Measurements from ENCODE around the gene AMN1.
A peak's percentile ranks its signal among the peaks of the same experiment; 100 is the strongest.
"Not testable (repeated sequence)": the region's sequence is repeated elsewhere in the genome, so short reads cannot be mapped to it uniquely, and the experiment has no call there.

The AMN1 gene

GRCh38 chr12:31672521-31672920 is 56.3 kb downstream of the AMN1 start:
- no peak for DNase-seq

- not testable (repeated sequence) for DNase-seq
Observed at GRCh38 chr12:31669582-31669981, 59.2 kb downstream of the AMN1 start.

DNA sequence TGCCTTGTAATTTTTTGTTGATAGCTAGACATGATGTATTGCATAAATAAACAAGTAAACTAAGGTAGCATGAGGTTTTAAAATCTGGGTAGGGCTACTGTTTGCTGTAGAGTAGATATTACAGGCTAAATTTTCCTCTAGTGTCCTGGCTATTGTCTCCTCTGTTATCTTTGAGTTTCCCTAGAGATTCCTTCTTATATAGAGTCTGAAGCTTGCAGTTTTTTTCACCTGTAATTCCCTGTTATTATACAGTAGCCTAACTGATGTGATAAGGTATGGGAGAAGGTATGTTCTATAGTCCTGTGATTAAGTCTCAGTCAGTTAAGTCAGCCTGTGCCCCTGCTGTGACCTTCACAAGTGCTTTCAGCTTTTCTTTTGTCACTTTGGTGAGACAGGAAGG is 59.8 kb downstream of the AMN1 start:
- DNase-seq, result no peak

DNA sequence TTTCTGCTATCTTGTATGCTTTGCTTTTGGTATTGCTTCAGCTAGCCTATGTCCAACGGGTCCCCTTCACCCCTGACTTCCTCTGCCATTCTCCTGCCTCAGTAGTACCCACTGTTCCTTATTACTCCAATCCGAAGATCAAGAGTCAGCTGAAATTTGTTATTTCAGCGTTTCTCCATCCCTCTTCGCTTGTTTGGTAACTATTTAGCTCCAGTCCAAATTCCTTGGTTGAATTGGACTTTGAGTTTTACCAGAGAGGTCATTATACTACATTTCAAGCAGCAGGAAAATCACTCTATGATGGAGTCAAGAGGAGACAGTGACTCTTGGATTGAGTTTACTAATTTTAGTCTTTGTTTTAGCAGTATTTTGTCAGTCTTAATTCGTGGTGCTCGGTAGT is 64.8 kb downstream of the AMN1 start:
- DNase-seq, result no peak

DNA sequence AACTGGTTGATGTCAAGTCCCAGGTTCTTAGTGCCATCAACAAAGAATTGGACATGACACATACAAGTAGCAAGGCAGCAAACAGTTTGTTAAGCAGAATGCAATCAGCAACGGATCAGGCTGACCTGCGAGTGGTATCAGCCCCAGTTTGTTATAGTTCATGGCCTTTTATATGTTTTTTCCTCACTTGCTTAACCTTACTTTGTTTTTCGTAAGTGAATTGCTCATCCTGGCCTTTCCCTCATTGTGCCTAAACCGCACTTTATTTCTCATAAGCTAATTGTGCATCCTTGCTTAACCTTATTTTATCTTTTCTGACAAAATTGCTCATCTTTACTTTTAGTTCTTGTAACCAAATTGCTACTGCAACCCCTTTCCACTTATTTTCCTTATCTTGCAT is 65.2 kb downstream of the AMN1 start:
- DNase-seq, result no peak

- DNase-seq, result no peak
Observed at GRCh38 chr12:31662176-31662849, 66.5 kb downstream of the AMN1 start.

GRCh38 chr12:31659087-31659942 is 69.5 kb downstream of the AMN1 start, which contains the start of gene ETFBKMT:
Gene ETFBKMT, plus strand, starts transcription at chr12:31659688. Its CDS starts 2,266 bp downstream, at chr12:31661954.
- peak; percentile 81 for DNase-seq

DNA sequence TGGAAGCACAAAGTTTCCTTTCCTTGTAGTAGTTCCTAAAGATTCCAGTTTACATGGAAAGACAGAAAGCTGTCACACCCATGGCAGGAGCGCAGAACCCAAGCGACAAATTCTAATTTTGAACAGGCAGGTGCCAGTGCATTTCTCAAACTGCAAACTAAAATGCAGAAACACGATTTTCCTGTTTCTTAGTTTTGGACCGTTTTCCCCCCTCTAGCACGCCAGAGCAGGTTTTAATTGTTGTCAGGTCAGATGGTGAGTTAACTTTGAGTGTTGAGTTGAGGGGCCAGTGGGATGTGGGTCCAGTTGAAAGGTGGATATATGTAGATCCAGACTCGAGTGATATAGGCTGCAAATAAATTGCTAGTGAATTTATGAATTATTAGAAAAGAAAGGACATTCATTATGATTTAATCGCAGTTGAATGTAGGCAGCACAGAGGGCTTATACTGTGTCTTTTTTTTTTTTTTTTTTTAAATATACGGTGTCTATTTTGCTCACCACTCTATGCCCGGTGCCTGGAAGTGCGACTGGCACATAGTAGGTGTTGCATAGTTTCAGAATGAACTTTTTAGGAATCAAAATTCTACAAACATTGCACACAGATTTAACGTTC is 70.2 kb downstream of the AMN1 start:
- DNase-seq, result no peak

DNA sequence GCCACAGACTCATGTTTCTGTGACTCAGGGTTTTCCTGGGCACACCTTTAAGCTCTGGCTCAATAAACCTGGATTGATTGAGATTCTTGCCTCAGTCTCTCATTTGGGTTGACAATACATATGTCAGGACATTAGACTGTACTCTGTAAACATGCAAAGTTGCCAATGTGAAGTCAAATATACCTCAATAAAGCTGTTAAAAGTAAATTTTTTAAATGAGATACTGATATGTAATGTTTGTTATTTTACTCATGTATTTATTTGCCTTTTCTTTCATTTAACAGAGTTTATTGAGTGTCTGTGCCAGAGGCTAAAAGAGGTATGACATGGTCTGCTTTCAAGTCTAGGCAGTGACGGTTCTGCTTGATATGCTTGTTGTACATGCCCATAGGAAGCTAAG is 73.0 kb downstream of the AMN1 start:
- DNase-seq, result no peak

DNA sequence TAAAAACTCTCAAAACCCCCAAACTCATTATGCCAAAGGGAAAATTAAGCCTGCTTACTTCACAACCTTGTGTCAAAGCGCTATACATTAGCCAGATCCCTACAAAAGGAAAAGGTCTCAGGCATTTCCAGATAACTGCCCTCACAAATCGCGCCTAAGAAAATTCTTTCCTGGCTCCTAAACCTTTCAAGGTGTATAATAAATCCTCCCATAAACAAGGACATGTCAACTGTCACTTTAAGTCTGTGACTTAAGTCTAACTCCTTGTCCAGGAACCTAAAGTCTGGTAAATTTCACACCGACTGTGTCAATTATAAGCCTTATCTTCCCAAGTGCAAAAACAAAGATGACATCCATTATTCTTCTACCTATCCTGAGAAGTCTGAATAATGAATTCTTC is 73.6 kb downstream of the AMN1 start:
- no peak for DNase-seq

- DNase-seq, result peak; percentile 33
Observed at GRCh38 chr12:31651893-31652521, 76.8 kb downstream of the AMN1 start.

GRCh38 chr12:31650918-31651317 is 77.9 kb downstream of the AMN1 start:
- no peak for DNase-seq

- no peak for DNase-seq
Observed at GRCh38 chr12:31647086-31647491, 81.7 kb downstream of the AMN1 start.

DNA sequence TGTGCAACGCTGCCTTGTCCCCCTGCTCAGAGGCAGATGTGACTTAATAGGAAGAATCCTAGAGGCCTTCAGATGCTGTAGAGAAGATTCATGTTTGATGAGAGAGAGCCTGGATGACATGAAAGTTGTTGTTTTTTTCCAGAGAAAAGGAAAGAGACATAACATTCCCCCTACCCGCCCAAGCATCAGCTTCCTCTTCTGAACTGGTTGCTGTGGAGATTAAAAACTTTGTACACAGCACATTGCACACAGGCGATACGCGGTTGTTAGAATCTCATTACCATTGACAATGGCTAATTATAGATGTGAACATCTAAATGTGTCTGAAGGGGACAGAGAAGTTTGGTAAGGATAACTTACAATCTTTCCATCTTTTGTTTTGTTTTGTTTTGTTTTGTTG is 82.9 kb downstream of the AMN1 start:
- no peak for DNase-seq

- DNase-seq, result no peak
Observed at GRCh38 chr12:31644536-31644935, 84.3 kb downstream of the AMN1 start.

- no peak for DNase-seq
Observed at GRCh38 chr12:31641509-31642090, 87.2 kb downstream of the AMN1 start.

- no peak for DNase-seq
Observed at GRCh38 chr12:31634620-31635019, 94.2 kb downstream of the AMN1 start.

- DNase-seq, result no peak
Observed at GRCh38 chr12:31633464-31633863, 95.4 kb downstream of the AMN1 start.

- DNase-seq, result no peak
Observed at GRCh38 chr12:31631809-31632208, 97.0 kb downstream of the AMN1 start.

DNA sequence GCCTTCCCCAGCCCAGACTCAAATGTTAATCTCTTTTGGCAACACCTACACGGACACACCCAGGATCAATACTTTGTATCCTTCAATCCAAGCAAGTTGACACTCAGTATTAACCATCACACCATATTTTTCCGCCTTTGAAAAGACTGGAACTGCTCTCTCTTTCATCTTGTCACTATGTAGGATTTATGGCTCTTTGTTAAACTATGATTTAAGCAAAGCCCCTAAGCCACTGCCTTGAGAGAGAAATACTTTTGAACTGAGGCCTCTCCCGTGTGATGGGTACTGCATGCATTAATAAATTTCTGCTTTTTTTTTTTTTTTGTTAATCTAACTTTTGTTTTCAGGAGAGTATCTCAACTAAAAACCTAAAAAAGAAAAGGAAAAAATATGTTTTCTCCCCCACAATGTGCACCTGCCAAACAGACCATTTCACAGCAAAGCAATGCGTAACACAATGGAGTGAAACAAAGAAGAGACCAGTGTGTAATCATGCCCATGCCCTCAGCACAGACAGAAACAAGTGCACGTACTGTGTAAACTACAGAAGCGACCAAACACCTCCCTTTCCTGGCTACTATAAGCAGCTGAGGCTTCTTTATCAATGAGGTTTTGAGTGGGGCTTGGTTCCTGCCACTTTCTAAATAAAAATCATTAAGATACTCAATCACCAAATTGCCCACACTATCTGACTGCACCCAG is 97.6 kb downstream of the AMN1 start:
- no peak for DNase-seq

GRCh38 chr12:31629756-31630732 is 98.8 kb downstream of the AMN1 start:
- DNase-seq, result no peak

Measured in NCI-H2107 (cell line).